GM21390 (cell line): Measurements from ENCODE around the gene RRAS2.
"Not testable (repeated sequence)": the region's sequence is repeated elsewhere in the genome, so short reads cannot be mapped to it uniquely, and the experiment has no call there.

ENCODE experiments used
- ATAC-seq: cut with Tn5 transposase; IDR thresholded peaks from one replicate; pipeline ENCODE4 v1.9.1; 2021; ENCODE audit not compliant: unreplicated experiment

Gene RRAS2

DNA sequence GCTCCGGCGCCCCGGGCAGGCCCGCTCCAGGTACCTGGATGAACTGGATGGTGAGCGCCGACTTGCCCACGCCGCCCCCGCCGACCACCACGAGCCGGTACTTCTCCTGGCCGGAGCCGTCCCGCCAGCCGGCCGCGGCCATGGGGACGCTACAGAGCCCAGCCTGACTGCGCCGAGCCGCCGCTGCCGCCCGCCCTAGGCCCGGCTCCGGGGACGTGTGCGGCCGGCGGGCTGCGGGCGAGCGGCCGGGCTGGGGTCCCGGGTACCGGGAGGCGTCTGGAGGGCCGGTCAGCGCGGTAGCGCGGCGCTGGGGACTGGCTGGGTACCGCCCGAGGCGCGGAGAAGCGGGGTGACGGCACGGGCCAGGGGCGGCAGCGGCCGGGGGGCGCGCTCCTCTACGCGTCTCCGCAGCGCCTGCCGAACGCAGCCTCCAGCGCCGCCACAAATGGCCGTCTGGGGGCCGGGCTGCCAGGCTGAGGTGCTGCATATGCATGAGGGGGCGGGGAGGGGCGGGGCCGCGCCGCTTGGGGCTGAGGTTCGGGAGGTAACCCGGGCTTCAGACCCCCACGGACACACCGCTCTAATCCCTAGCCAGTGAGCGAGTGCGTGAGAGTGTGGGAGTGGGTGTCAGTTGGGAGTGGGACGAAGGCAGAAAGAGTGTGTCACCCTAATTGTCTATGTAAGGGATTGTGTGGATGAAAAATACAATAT is at the start of gene RRAS2:
RRAS2 (minus strand) TSS at position 455 of the 711 bp plus-strand sequence; CDS start at position 142, 313 bp downstream.
- ATAC-seq: peak; percentile 82

DNA sequence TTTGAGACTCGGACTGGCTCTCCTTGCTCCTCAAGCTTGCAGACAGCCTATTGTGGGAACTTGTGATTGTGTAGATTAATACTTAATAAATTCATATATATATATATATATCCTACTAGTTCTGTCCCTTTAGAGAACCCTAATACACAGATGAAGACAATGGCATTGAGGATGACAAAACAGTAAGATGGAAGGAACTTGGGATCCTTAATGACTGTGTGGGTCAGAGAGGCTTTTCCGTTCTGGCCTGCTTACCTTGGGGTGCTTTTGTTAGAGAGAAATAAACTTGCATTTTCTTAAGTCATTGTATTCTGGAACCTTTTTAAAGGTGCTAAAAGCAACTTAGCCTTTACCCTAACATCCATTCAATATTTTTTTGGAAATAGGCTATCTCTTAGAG is 49.6 kb upstream of the RRAS2 start:
- ATAC-seq: no peak

DNA sequence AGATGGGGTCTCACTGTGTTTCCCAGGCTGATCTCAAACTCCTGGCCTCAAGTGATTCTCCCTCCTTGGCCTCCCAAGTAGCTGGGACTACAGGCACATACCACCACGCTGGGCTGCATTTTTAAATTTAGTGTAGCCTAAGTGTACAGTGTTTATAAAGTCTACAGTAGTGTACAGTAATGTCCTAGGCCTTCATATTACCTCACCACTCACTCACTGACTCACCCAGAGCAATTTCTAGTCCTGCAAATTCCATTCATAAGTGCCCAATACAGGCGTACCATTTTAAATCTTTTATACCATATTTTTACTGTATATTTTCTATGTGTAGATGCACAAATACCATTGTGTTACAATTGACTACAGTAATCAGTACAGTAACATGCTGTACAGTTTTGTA is 47.1 kb upstream of the RRAS2 start:
- ATAC-seq: not testable (repeated sequence)

DNA sequence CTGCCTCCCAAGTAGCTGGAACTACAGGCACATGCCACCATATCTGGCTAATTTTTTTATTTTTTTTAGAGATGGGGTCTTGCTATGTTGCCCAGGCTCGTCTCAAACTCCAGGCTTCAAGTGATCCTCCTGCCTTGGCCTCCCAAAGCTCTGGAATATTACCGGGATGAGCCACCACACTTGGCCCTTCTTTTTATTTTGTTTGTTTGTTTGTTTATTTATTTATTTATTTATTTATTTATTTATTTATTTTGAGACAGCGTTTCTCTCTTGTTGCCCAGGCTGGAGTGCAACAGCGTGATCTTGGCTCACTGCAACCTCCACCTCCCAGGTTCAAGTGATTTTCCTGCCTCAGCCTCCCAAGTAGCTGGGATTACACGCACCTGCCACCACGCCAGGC is 44.5 kb upstream of the RRAS2 start:
- ATAC-seq: not testable (repeated sequence)

DNA sequence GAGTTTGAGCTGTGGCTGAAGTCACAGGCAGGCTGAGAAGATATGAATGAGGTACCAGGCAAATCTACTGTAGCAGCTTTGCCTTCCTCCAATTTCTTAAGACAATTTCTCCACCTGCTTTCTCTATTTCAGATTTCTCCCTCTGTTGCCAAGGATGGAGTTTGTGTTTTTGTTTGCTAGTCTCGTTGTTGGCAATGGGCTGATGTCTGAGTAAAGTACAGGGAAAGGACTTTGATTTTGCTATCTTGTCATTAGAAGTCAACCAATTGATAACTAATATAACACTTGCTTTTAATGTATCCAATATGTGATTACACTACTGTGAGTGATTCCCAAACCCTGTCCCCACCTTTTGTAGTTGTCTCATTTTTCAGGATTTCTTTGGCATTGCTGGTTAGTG is 40.1 kb upstream of the RRAS2 start:
- ATAC-seq: no peak

DNA sequence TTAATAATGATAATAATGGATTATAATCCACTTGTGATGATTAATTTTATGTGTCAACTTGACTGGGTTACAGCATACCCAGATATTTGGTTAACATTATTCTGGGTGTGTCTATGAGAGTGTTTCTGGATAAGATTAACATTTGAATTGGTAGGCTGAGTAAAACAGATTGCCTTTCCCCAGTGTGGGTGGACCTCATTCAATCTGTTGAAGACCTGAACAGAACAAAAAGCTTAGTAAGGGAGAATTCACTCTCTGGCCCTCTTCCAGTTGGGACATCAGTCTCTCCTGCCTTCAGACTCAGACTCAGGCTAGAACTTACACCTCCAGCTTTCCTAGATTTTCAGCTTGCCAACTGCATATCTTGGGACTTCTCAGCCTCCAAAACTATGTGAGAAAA is 37.3 kb upstream of the RRAS2 start:
- ATAC-seq: no peak

DNA sequence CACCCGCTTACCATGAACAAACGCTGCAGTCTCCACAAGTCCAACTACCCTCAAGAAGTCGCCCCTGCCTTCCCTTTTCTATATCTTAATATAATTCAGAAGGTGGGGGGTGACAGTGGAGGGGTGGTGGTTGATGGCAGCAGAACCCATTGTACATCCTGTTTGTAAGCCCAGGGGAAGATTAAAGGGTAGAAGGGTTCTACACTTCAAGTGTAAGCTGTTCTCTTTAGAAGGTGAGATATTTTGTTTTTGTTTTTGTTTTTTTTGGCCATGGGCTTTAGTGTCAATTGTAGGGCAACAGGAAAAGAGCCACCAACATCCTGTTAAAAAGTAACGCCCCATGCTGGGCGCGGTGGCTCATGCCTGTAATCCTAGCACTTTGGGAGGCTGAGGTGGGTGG is 34.9 kb upstream of the RRAS2 start:
- no peak for ATAC-seq

DNA sequence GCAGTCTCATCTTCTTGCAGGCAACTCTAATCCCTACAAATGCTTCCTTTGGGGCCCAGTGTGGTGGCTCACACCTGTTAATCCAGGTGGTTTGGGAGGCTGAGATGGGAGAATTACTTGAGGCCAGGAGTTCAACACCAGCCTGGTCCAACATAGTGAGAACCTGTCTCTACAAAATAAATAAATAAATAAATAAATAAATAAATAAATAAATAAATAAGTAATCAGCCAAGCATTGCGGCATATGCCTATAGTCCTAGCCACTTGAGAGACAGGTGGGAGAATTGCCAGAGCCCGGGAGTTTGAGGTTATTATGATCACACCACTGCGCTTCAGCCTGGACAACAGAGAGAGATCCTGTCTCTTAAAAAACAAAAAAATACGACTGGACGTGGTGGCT is 34.1 kb upstream of the RRAS2 start:
- no peak for ATAC-seq

DNA sequence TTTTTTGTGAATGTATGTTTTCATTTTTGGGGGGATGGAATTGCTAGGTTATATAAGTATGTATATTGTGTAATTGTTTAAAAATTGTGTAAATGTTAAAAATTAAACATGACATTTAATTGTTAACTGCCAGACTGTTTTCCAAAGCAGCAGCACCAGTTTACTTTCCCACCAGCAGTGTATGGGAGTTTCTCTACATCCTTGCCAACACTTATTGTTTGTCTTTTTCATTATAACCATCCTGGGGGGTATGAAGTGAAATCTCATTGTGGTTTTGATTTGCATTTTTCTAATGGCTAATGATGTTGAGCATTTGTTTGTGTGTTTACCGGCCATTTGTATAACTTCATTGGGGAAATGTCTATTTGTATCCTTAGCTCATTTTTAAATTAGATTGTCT is 31.7 kb upstream of the RRAS2 start:
- no peak for ATAC-seq

DNA sequence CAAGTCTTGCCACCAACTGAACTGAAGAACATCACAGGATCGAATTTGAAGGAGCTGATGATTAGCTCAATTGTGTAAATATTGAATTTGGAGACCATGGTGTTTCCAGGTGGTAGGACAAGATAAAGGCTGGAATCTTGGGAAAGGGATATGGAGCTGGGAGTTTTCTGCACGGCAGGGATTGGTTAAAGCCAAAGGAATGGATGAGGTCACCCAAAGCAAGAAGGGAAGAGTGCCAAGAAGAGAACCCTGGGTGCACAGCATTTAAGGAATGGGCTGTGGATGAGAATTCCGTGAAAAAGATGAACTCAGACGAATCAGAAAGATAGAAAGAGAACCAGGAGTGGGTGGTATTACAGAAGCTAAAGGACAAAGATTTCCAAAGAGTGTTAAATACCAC is 29.4 kb upstream of the RRAS2 start:
- no peak for ATAC-seq

DNA sequence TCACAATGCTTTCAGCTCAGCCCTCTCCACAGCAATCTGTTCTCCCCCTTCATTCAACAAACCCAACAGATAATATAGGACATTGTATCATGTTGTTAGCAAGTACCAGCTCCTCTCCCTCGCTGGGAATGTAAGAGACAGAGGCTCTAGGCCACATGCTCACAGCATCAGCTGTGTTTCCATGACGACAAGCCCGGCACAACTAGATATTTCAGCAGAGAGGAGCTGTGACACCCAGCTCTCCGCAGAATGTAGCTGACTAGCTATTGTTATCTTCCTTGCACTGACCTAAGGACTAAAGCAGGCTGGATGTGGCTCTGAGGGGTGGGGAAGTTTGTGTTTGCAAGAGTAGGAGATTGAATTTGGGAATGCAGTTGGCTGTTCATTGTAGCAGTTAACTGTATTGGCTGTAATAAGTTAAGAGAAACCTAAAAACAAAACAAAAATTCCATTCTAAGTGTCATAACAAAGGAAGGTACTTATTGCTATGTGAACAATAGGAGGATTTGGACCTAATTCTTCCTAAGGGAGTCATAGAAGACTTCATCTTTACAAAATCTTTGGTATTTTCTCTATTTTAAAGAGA is 28.0 kb upstream of the RRAS2 start:
- no peak for ATAC-seq

DNA sequence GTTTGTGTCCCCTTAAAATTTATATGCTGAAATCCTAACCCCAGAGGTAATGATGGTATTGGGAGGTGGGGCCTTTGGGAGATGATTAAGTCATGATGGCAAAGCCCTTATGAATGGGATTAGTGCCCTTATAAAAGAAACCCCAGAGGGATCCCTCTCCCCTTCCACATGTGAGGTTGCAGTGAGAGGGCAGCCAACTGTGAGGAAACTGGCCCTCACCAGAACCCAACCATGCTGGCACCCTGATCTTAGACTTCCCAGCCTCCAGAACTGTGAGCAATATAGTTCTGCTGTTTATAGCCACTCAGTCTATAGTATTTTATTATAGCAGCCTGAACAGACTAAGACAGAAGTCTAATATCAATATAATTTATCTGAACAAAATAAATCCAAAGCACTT is 27.1 kb upstream of the RRAS2 start:
- no peak for ATAC-seq

DNA sequence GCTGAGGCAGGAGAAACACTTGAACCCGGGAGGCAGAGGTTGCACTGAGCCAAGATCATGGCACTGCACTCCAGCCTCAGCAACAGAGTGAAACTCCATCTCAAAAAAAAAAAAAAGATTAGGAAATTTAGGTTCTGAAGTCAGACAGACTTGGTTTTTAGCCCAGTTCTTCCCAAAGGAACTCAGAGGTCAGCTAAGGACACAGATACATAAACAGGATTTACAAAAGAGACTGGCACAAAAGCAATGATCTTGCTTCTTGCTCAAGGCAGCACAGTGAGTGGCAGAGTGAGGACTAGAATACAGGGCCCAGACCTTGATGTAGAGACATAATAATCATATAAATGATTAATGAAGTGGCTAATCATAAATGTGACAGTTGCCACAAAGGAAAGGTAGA is 25.4 kb upstream of the RRAS2 start:
- ATAC-seq: no peak

DNA sequence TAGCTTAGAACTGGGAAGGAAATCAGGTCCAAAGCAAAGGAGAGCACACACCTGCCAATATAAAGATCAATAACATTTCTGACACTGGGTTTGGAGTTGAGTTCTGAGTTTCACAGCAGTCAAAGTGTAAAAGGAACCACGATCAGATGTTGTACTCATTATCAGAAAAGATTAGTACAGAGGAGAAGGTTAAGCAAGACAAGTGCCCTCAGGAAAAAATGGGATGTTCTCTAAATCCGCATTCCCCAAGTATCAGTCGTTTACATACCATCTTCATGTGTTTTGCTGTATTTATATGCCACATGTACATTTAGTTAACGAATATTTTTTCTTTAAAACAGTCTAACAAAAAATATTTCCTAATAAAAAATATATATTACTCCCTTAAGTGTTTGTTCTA is 23.0 kb upstream of the RRAS2 start:
- ATAC-seq: no peak

DNA sequence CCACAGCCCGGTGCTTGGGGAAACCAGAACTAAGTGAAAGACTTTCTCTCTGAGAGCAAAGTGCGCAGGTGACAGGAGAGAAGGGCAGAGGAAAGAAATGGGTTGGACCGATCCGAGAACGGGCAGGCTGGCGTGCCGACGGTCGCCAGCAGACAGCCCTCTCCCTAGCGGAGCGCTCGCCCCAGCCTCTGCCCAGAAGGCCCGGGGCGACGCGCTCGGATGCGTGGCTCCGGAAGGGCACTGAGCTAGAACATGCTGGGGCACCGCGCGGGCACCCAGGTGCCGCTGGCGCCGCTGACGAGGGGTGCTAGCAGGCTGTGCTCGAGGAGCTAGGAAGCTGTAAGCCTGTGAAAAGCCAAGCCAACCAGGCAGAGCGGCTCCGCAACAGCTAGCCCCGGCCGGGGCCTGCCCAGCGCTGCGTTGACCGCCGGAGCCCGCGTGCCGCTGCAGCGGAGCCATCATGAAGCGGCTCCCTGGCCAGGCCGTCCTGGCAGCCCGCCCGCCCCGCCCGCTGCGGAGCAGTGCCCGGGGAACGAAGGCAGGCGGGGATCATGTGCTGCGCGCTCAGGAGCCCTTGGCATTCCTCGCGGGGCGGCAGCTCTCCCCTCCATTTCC is 22.1 kb upstream of the RRAS2 start:
- peak; percentile 76 for ATAC-seq

DNA sequence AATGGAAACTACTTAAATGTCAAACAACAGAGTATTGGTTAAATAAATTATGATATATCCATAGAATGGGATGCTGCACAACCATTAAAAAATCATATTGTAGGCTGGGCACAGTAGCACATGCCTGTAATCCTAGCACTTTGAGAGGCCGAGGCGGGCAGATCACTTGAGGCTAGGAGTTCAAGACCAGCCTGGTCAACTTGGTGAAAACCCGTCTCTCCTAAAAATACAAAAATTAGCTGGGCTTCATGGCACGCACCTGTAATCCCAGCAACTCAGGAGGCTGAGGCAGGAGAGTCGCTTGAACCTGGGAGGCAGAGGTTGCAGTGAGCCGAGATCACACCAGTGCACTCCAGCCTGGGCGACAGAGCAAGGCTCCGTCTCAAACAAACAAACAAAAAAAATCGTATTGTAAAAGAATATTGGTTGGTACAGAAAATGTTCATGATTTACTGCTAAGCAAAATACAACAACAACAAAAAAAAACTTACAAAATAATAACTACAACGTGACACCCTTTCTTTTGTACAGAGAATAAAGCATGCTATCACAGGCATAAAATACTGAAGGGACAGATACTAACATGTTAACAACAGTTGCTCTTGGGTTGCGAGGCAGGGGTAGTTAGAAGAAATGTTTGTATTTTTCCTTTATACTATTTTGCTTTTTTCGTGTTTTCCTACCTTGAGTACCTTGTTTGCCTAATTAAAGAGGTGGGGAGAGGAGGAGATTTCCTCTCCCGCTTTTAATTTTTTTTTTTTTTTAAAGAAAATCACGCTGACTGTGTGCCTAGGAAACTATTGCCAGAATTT is 21.3 kb upstream of the RRAS2 start:
- ATAC-seq: no peak

DNA sequence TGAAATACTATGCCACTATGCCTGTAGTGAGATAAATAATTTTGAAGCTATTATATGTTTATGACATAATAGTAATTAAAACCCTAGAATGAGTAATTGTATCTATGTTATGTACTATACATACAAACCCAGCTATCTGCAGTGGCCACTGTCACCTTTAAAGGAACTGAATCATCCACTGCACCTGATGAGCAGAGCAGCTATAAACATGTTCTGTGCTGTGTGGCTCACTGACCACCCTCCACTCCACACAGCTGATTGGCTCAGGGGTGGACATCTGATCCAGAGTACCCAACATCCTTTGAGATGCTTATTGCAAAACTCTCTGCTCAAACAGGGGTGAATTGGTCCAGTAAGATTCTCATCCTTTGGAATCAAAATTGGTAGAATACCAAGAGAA is 19.2 kb upstream of the RRAS2 start:
- no peak for ATAC-seq

DNA sequence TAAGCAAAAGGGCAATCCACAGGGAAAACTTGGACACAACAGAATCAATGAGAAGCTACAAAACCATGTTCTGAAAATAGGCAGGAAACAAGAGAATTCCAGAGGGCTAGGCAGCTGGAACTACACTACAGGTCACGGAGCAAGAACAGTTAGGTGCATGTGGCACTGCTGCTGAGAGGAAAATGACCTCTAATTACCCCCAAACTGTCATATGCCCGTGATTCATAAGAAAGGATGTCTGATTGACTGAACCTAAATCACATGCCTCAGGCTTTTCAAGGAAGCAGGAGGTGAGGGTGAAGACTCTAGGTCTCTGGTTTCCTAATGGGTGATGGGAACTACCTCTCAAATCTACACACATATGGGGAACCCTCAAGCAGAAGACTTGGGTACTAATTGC is 17.9 kb upstream of the RRAS2 start:
- no peak for ATAC-seq

DNA sequence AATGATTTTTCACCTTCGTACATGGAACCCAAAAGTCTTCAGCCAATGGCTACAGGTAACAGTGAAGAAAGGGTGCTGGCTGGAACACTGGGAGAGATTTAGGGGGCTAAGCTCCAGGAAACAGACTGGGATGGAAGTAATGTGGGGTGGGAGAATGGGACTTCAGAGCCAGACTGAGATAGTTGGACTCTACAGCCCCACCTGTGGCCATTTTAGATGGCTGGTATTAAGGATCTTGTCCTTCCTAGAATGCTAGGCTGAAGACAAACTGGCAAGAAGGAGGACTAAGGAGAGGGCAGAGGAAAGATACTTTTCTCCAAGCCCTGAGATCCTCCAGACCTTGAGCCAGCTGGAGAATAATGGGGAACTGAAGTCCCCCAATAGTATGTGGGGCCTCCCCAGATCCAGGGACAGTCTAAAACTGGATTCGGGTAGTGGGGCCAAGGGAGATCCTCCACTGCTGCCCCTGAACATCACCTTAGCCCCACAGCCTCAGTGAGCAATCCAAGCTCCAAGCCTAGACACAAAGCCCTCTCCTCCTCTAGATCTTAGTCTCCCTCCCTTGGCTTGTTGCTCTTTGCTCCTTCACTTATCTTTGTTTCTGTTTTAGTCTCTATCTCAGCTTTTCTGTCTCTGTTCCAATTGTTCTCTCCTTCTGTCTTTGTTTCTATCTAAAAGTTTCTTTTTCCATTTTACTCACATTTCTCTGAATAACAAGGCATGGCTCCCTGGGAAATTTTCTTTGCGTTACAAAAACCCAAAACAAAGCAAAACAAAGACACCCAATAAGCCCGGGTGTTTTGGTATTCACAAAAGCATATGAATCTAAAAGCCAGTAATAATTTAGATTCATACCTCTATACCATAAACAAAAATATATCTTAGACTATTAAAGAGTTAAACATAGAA is 16.2 kb upstream of the RRAS2 start:
- ATAC-seq: no peak

DNA sequence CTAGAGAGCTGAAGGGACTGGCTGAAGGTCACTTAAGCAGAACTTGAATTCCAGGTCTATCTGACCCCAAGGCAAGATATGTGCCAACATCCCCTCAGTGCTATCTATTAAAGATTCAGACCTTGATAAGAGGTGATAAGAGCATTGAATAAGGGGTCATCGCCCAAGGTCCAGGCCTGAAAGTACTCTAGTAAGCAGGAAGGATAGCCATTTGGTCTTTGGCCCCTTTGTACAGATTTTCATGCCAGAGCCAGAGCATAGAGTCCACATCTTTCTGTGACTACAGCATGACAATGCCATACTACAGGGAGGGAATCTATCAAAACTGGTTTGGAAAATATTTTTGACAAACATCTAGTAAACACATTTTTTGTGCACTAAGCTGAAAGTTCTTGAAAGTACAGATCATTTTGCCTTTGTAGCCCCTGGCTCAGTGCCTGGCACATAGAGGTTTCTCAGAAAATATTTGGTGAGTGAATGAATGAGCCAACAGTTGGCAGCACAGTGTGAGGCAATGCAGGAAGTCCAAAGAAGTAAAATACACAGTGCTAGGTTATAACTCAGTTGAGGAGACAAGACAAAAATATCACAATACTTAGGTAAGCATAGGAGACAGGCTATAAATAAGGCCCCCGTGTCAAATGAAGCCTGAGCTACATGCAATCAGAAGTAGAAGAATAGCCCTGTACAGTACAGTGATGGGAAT is 15.1 kb upstream of the RRAS2 start:
- ATAC-seq: no peak
